22Rv1 (cell line): ENCODE measurements around the gene CCDC154.

Experiments
- CTCF ChIP-seq: fragments of 450-650 bp; IDR thresholded peaks from 2 replicates; pipeline ENCODE4 v1.5.1; 2017; ENCODE audit warnings: mild to moderate bottlenecking
- ZFX ChIP-seq: fragments of 450-650 bp; IDR thresholded peaks from 2 replicates; pipeline ENCODE4 v1.6.1; 2017; ENCODE audit warnings: antibody characterized with exemption, borderline replicate concordance

- no peak for TF ChIP-seq CTCF
- TF ChIP-seq ZFX = no peak
These were observed 24.1 kb upstream of the CCDC154 start for GRCh38 chr16:1468426-1468810.
